ENCODE results near the gene AGAP3. TPM values are rescaled to one million over a fixed set of nuclear protein-coding genes. Genes with fewer than 3 reads are reported as not detected.

AGAP3 gene
- total and polyA plus RNA-seq, 4 donors = 75.9 to 194 (median 110) TPM

GRCh38 chr7:151128716-151129115 lies 42.4 kb downstream of the AGAP3 start:
- no peak for TF ChIP-seq CTCF (IDR thresholded peaks at IDR 0.05; ENCODE audit: control extremely low read depth, extremely low read depth)
- DNase-seq = no peak
- Histone ChIP-seq H3K4me1 (ENCODE audit: control insufficient read depth in 5 of 5, insufficient read depth in 5 of 5, low read length in 5 of 5) (peaks cover 0 to 20% (median 6%) of the 10 kb centered on the region in 5 donors), H3K9ac (ENCODE audit: insufficient read depth in 1 of 2, low read length in 2 of 2) (no peak overlapping the region), H3K36me3 (ENCODE audit: control insufficient read depth in 4 of 4, insufficient read depth in 4 of 4, low read length in 4 of 4) (peaks cover 0 to 69% (median 20%) of the 10 kb centered on the region in 4 donors), H3K27ac (ENCODE audit: low read depth in 1 of 2, low read length in 1 of 2) (no peak overlapping the region), H3K27me3 (ENCODE audit: control insufficient read depth in 3 of 3, insufficient read depth in 3 of 3, low read length in 2 of 3) (no peaks in the 10 kb centered on the region), H3K4me3 (no peak overlapping the region), H3K9me3 (ENCODE audit: control insufficient read depth in 4 of 4, insufficient read depth in 3 of 4, low read length in 3 of 4) (peaks cover 0 to 4% (median 0%) of the 10 kb centered on the region in 4 donors)
- 88 to 93% methylated on average over 8 of the region's 8 CpGs for WGBS, 2 donors
- ATAC-seq (ENCODE audit: insufficient read depth, low FRiP score) = no peak

- no peak for TF ChIP-seq CTCF (IDR thresholded peaks at IDR 0.05; ENCODE audit: control extremely low read depth, extremely low read depth)
Measured at GRCh38 chr7:151129117-151129959, 43.1 kb downstream of the AGAP3 start.

DNA sequence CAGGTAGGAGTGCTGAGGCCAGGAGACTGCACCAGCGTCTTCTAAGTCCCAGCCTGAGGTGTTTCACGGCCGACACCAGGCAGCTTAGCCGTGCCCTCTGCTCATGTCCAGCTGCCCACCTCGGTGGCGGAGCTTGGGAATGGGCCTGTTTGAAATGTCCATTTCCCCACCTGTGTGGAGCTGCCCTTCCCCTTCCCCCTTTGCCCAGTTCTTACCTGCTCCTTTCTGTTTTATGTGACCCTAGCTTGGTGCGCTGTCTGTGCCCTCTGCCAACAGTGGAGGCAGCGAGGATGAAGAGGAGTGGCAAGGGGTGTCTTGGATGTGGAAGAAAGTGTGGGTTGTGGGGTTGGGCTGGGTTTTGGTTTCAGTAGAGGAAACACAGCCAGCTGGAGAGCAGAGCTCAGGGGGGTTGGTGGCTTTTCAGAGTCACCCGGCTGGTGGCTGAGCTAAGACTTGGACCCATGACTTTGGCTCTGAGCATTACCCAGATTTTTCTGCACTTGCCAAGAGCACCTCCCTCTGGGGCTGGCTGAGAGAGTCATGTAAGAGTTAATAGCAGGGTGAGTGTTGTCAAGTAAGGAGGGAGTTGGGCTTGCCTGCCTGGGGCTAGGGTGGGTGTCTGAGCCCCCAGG lies 43.8 kb downstream of the AGAP3 start:
- Histone ChIP-seq H3K27ac (ENCODE audit: low read depth in 1 of 2, low read length in 1 of 2) (no peak overlapping the region), H3K36me3 (ENCODE audit: control insufficient read depth in 4 of 4, insufficient read depth in 4 of 4, low read length in 4 of 4) (peaks cover 0 to 78% (median 24%) of the 10 kb centered on the region in 4 donors), H3K4me1 (ENCODE audit: control insufficient read depth in 5 of 5, insufficient read depth in 5 of 5, low read length in 5 of 5) (peaks cover 0 to 20% (median 5%) of the 10 kb centered on the region in 5 donors), H3K9me3 (ENCODE audit: control insufficient read depth in 4 of 4, insufficient read depth in 3 of 4, low read length in 3 of 4) (peaks cover 0 to 4% (median 0%) of the 10 kb centered on the region in 4 donors), H3K9ac (ENCODE audit: insufficient read depth in 1 of 2, low read length in 2 of 2) (no peak overlapping the region), H3K27me3 (ENCODE audit: control insufficient read depth in 3 of 3, insufficient read depth in 3 of 3, low read length in 2 of 3) (no peaks in the 10 kb centered on the region), H3K4me3 (no peak overlapping the region)
- ATAC-seq (ENCODE audit: insufficient read depth, low FRiP score) = no peak
- no peak for DNase-seq
- 95 to 97% methylated on average over 9 of the region's 9 CpGs for WGBS, 2 donors
- TF ChIP-seq CTCF (IDR thresholded peaks at IDR 0.05; ENCODE audit: control extremely low read depth, extremely low read depth) = no peak

More at GRCh38 chr7:151129117-151129959, 43.1 kb downstream of the AGAP3 start:
- Histone ChIP-seq H3K9ac (ENCODE audit: insufficient read depth in 1 of 2, low read length in 2 of 2) (no peak overlapping the region), H3K27ac (ENCODE audit: low read depth in 1 of 2, low read length in 1 of 2) (no peak overlapping the region), H3K4me1 (ENCODE audit: control insufficient read depth in 5 of 5, insufficient read depth in 5 of 5, low read length in 5 of 5) (peaks cover 0 to 20% (median 6%) of the 10 kb centered on the region in 5 donors), H3K9me3 (ENCODE audit: control insufficient read depth in 4 of 4, insufficient read depth in 3 of 4, low read length in 3 of 4) (peaks cover 0 to 4% (median 0%) of the 10 kb centered on the region in 4 donors), H3K4me3 (no peak overlapping the region), H3K36me3 (ENCODE audit: control insufficient read depth in 4 of 4, insufficient read depth in 4 of 4, low read length in 4 of 4) (peaks cover 0 to 74% (median 20%) of the 10 kb centered on the region in 4 donors), H3K27me3 (ENCODE audit: control insufficient read depth in 3 of 3, insufficient read depth in 3 of 3, low read length in 2 of 3) (no peaks in the 10 kb centered on the region)
- ATAC-seq (ENCODE audit: insufficient read depth, low FRiP score) = no peak
- 93% methylated on average over 26 to 28 of the region's 28 CpGs for WGBS, 2 donors
- no peak for DNase-seq
